Ascending aorta (tissue), 2 donors: Measurements from ENCODE around the gene NSFL1C. TPM values are rescaled to one million over a fixed set of nuclear protein-coding genes. Genes with fewer than 3 reads are reported as not detected.

Source experiments
- DNase-seq, 2 donors: peaks; one replicate each; pipeline ENCODE4 v3.0.0-alpha.2; 2019; ENCODE audit warnings: low spot score in 2 of 2
- H3K27ac ChIP-seq, 2 donors: fragments of 200-600 bp; sonication (generic); one replicate each; pipeline ENCODE4 v1.5.1; 2016 to 2017; ENCODE audit warnings: mild to moderate bottlenecking in 1 of 2
- H3K27me3 ChIP-seq: fragments of 200-600 bp; sonication (generic); one replicate; pipeline ENCODE4 v1.5.1; 2017
- H3K36me3 ChIP-seq, 2 donors: fragments of 200-600 bp; sonication (generic); one replicate each; pipeline ENCODE4 v1.5.1; 2016
- H3K4me1 ChIP-seq, 2 donors: fragments of 200-600 bp; sonication (generic); one replicate each; pipeline ENCODE4 v1.5.1; 2016 to 2017; ENCODE audit warnings: mild to moderate bottlenecking in 1 of 2
- H3K4me3 ChIP-seq, 2 donors: fragments of 200-600 bp; sonication (generic); one replicate each; pipeline ENCODE4 v1.5.1; 2016 to 2017; ENCODE audit warnings: mild to moderate bottlenecking in 1 of 2
- H3K9me3 ChIP-seq, 2 donors: fragments of 200-600 bp; sonication (generic); one replicate each; pipeline ENCODE4 v1.5.1; 2016
- intact Hi-C: fragments of 100-400 bp; cut with DNase I; formaldehyde crosslinking; loops from one replicate; pipeline ENCODE4 v1.15.1; 2023
- total RNA-seq: library from RNA; depleted of rRNA; stranded (reverse); fragments of >200 nt; gene quantifications from one replicate; pipeline ENCODE4 v1.1.0, GENCODE V29; 2016
- TF ChIP-seq, protein P1 (sequence below), 3 experiments: fragments of 200-600 bp in 2 of 3; fragments of 450-650 bp in 1 of 3; sonication (generic) in 2 of 3; IDR thresholded peaks; one replicate each; pipeline ENCODE4 v1.5.1; 2016 to 2019; ENCODE audit warnings: antibody characterized with exemption in 3 of 3, mild to moderate bottlenecking in 1 of 3, moderate library complexity in 1 of 3

NSFL1C gene
- total RNA-seq, 1 donor from 2014 or later = 58.5 TPM

DNA sequence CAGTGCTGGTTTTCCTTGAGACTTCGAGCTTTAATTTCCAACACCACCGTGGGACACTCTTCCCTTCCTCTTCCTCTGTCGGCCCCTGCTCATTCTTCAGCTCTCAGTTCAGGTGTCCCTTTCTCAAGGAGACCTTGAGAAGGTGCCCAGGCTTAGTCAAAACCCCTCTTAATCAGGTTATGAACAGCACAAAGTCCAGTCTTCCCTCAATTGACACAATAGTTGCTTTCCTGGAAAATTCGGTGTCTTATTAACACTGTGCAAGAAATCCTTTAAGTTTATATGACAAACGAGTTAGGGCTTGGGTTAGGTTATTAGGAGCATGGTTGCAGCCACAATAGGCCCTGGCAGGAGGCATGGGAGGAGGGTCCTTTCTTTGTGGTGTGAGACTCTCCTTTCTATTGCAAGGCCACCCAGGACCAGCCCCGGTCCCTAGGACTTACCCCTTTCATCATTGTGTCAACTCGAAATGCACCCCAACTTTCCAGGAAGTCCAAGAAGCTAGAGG lies 1.5 kb upstream of the NSFL1C start:
- no peak overlapping the region for H3K4me3 ChIP-seq
- H3K9me3 ChIP-seq = no peaks in the 10 kb centered on the region
- peaks cover 0 to 13% of the 10 kb centered on the region in 2 donors for H3K36me3 ChIP-seq
- peaks cover 14 to 35% of the 10 kb centered on the region in 2 donors for H3K4me1 ChIP-seq
- no peak for DNase-seq
- no peak overlapping the region for H3K27ac ChIP-seq
- H3K27me3 ChIP-seq = no peaks in the 10 kb centered on the region
- TF ChIP-seq, protein P1, sequence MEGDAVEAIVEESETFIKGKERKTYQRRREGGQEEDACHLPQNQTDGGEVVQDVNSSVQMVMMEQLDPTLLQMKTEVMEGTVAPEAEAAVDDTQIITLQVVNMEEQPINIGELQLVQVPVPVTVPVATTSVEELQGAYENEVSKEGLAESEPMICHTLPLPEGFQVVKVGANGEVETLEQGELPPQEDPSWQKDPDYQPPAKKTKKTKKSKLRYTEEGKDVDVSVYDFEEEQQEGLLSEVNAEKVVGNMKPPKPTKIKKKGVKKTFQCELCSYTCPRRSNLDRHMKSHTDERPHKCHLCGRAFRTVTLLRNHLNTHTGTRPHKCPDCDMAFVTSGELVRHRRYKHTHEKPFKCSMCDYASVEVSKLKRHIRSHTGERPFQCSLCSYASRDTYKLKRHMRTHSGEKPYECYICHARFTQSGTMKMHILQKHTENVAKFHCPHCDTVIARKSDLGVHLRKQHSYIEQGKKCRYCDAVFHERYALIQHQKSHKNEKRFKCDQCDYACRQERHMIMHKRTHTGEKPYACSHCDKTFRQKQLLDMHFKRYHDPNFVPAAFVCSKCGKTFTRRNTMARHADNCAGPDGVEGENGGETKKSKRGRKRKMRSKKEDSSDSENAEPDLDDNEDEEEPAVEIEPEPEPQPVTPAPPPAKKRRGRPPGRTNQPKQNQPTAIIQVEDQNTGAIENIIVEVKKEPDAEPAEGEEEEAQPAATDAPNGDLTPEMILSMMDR (IDR thresholded peaks at IDR 0.05) = no peak
- intact Hi-C loops = loop anchor here (5.0 to 10.0 kb wide), 6 partner anchors 337 to 1187 kb away; partner anchors contain the start of genes FAM110A, NOP56 and SRXN1

DNA sequence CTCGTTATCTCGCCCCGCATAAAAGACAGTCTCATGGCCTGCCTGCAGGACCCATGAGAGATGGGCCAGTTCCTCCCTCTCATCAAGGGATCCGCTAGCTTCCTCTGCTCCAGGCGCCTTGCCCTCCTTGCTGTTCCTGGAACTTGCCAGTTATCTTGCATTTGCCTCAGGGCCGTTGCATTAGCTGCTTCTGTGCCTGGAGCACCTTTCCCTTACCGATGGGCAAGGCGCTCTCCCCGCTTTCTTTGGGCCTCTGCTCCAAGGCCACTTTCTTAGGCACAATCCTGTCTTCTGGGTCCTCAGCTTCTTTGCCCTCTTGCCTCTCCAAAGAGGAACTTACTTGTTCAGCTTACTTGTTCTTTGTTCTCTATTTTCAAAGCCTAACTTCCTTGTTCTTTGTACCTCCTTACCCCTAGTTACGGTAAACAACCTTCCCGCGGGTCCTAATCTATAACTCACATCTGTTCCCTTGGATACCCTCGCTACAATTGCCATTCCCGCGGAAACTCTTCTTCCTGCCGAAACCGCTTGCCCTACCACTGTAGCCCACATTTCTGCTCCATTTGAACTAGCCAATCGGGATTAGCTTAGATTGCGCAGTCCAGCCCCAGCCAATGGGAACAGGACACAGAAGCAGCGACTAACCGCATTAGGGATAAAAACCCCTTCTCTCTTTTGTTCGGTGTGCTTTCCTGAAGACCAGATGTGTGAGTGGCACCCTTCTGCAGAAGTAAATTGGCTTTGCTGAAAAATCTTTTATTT lies 887 bp upstream of the NSFL1C start:
- no peaks in the 10 kb centered on the region for H3K27me3 ChIP-seq
- H3K27ac ChIP-seq = peak overlapping the region; percentile 37 to 80
- TF ChIP-seq, protein P1 (IDR thresholded peaks at IDR 0.05) = no peak
- peak in 1 of 2 donors; percentile 75 for DNase-seq
- intact Hi-C loops = loop anchor here (2.0 to 10.0 kb wide), 8 partner anchors 155 to 1187 kb away; partner anchors contain the start of genes FAM110A, NOP56 and SRXN1
- H3K4me1 ChIP-seq = peaks cover 14 to 35% of the 10 kb centered on the region in 2 donors
- H3K4me3 ChIP-seq = peak overlapping the region; percentile 67 to 81
- H3K36me3 ChIP-seq = peaks cover 0 to 16% of the 10 kb centered on the region in 2 donors
- H3K9me3 ChIP-seq = no peaks in the 10 kb centered on the region

DNA sequence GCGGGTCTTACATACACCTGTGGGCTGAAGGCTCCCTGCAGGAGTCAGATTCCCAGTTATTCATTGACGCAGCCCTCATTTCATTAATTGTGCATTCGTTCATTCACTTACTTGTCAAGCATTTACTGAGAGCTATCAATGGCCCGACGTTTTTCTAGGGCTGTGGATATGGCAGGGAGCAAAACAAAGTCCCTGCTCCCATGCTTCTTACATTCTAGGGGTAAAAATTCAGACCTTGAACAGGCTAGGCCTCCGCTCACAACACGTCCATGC lies 369 bp upstream of the NSFL1C start:
- intact Hi-C loops = loop anchor here (2.0 to 10.0 kb wide), 8 partner anchors 154 to 1188 kb away; partner anchors contain the start of genes FAM110A, NOP56 and SRXN1

DNA sequence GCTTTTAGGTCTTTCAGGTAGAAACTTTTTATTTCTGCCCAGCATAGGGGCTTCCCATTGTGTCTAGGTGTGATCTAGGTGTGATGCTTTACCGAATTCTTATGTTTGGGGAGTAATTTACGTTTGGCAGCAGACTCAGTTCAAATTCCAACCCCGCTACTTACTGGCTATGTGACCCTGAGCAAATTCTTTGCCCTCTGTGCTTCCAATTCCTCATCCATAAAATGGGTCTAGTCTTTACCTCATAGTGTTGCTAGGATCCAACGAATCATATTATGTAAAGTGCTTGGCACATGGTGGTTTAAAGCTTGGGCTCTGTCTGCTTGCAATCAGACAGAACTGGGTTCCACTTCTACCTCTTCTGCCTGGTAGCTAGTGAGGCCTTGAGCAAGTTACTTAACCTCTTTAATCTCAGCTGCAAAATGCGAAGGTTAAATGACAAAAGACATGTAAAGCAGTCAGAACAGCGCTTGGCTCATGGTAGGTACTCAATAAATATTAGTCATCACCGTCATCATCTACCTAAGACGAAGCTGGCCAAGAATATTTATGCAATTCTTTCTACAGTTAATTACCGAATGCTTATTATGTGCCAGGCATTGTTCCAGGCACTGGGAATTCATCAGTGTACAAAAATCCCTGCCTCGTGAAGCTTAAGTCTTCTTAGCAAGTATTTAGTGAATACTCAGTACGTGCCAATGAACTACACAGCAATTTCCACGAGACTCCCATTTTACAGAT lies 1.0 kb downstream of the NSFL1C start:
- Histone ChIP-seq H3K9me3 (no peaks in the 10 kb centered on the region), H3K27ac (peak overlapping the region; percentile 80), H3K4me3 (peak overlapping the region; percentile 67 to 81), H3K4me1 (peaks cover 14 to 32% of the 10 kb centered on the region in 2 donors), H3K36me3 (peaks cover 3 to 33% of the 10 kb centered on the region in 2 donors), H3K27me3 (no peaks in the 10 kb centered on the region)
- TF ChIP-seq, protein P1 (IDR thresholded peaks at IDR 0.05) = no peak
- DNase-seq = no peak
- intact Hi-C loops = loop anchor here (1.0 to 10.0 kb wide), 12 partner anchors 72 to 1189 kb away; partner anchors contain the start of genes FAM110A, FKBP1A, NOP56 and PSMF1

More for the DNA sequence above, 369 bp upstream of the NSFL1C start:
- no peak for DNase-seq
- peak overlapping the region; percentile 37 to 80 for H3K27ac ChIP-seq
- H3K36me3 ChIP-seq = peaks cover 0 to 19% of the 10 kb centered on the region in 2 donors
- H3K27me3 ChIP-seq = no peaks in the 10 kb centered on the region
- peaks cover 14 to 35% of the 10 kb centered on the region in 2 donors for H3K4me1 ChIP-seq
- H3K4me3 ChIP-seq = peak overlapping the region; percentile 67 to 81
- TF ChIP-seq, protein P1 (IDR thresholded peaks at IDR 0.05) = no peak
- no peaks in the 10 kb centered on the region for H3K9me3 ChIP-seq

DNA sequence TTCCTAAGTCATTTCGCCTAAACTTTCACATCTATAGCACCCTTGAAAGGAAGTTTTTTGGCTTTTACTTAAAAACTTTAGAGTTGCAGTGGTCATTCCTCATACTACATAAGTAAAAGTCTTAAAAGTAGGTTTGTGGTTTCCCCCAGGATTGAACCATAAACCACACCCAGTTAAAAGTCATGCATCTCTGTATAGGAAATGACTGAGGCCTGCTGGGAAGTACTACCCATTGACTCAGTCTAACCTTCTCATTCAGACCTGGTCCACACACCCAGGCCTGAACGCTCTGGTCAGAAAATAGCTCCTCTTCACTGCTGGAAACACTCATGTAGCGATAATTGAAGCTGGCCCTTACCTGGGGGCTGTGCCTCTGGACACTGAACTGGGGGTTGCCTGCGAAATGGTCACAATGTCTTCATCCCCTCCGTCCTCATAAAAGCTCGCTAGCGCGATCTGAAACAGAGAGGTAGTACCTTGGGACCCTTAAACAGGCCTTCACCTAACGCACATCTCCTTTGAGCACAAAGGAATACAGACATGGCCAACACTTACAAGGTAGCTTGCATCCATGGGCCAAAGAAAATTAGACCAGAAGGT lies 2.6 kb downstream of the NSFL1C start:
- Histone ChIP-seq H3K9me3 (no peaks in the 10 kb centered on the region), H3K27ac (no peak overlapping the region), H3K4me3 (no peak overlapping the region), H3K4me1 (peaks cover 10 to 19% of the 10 kb centered on the region in 2 donors), H3K36me3 (peaks cover 14 to 46% of the 10 kb centered on the region in 2 donors), H3K27me3 (no peaks in the 10 kb centered on the region)
- DNase-seq = no peak
- TF ChIP-seq, protein P1 (IDR thresholded peaks at IDR 0.05) = no peak
- intact Hi-C loops = loop anchor here (10.0 kb wide), 3 partner anchors 341 to 1191 kb away; partner anchors contain the start of gene NOP56
